ENCODE results near the gene LGALS7. TPM values are rescaled to one million over a fixed set of nuclear protein-coding genes. Genes with fewer than 3 reads are reported as not detected.

Gene LGALS7
- polyA plus RNA-seq, 1 donor from 2014 or later = not detected

GRCh38 chr19:38742296-38742695 is 31.0 kb downstream of the LGALS7 start:
- Histone ChIP-seq H3F3A (ENCODE audit: insufficient read depth, low read length, poor library complexity, severe bottlenecking) (no peaks in the 10 kb centered on the region), H3K27me3 (ENCODE audit: insufficient read depth, low read depth, low read length) (no peaks in the 10 kb centered on the region), H3K4me2 (ENCODE audit: low read length) (no peak overlapping the region), H3K9ac (ENCODE audit: low read length) (no peak overlapping the region), H3K79me2 (replicated peaks; ENCODE audit: insufficient read depth, low read length) (no peaks in the 10 kb centered on the region), H3K27ac (ENCODE audit: low read length) (no peak overlapping the region), H3K9me2 (ENCODE audit: insufficient read depth, low read length) (no peaks in the 10 kb centered on the region), H3K36me3 (ENCODE audit: insufficient read depth, low read length) (no peaks in the 10 kb centered on the region), H3K4me3 (ENCODE audit: low read length) (no peak overlapping the region), H2AFZ (ENCODE audit: low read depth, low read length) (no peak overlapping the region), H3K9me3 (ENCODE audit: low read length) (no peaks in the 10 kb centered on the region), H4K20me1 (ENCODE audit: insufficient read depth) (no peaks in the 10 kb centered on the region)
- TF ChIP-seq, protein P1, sequence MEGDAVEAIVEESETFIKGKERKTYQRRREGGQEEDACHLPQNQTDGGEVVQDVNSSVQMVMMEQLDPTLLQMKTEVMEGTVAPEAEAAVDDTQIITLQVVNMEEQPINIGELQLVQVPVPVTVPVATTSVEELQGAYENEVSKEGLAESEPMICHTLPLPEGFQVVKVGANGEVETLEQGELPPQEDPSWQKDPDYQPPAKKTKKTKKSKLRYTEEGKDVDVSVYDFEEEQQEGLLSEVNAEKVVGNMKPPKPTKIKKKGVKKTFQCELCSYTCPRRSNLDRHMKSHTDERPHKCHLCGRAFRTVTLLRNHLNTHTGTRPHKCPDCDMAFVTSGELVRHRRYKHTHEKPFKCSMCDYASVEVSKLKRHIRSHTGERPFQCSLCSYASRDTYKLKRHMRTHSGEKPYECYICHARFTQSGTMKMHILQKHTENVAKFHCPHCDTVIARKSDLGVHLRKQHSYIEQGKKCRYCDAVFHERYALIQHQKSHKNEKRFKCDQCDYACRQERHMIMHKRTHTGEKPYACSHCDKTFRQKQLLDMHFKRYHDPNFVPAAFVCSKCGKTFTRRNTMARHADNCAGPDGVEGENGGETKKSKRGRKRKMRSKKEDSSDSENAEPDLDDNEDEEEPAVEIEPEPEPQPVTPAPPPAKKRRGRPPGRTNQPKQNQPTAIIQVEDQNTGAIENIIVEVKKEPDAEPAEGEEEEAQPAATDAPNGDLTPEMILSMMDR (IDR thresholded peaks at IDR 0.05; ENCODE audit: poor library complexity, severe bottlenecking) = no peak
- TF ChIP-seq MXI1 (conservative IDR thresholded peaks at IDR 0.05; ENCODE audit: poor library complexity, severe bottlenecking) (no peak), EZH2 (IDR thresholded peaks at IDR 0.05; ENCODE audit: borderline replicate concordance, insufficient read depth, low read length, poor library complexity, severe bottlenecking) (no peak), POLR2AphosphoS5 (IDR thresholded peaks at IDR 0.05) (no peak), SMC3 (conservative IDR thresholded peaks at IDR 0.05; ENCODE audit: poor library complexity) (no peak), TAF1 (IDR thresholded peaks at IDR 0.05; ENCODE audit: low read depth) (no peak), RAD21 (conservative IDR thresholded peaks at IDR 0.05) (no peak), EP300 (conservative IDR thresholded peaks at IDR 0.05; ENCODE audit: poor library complexity, severe bottlenecking) (no peak)
- TF ChIP-seq, protein P2, sequence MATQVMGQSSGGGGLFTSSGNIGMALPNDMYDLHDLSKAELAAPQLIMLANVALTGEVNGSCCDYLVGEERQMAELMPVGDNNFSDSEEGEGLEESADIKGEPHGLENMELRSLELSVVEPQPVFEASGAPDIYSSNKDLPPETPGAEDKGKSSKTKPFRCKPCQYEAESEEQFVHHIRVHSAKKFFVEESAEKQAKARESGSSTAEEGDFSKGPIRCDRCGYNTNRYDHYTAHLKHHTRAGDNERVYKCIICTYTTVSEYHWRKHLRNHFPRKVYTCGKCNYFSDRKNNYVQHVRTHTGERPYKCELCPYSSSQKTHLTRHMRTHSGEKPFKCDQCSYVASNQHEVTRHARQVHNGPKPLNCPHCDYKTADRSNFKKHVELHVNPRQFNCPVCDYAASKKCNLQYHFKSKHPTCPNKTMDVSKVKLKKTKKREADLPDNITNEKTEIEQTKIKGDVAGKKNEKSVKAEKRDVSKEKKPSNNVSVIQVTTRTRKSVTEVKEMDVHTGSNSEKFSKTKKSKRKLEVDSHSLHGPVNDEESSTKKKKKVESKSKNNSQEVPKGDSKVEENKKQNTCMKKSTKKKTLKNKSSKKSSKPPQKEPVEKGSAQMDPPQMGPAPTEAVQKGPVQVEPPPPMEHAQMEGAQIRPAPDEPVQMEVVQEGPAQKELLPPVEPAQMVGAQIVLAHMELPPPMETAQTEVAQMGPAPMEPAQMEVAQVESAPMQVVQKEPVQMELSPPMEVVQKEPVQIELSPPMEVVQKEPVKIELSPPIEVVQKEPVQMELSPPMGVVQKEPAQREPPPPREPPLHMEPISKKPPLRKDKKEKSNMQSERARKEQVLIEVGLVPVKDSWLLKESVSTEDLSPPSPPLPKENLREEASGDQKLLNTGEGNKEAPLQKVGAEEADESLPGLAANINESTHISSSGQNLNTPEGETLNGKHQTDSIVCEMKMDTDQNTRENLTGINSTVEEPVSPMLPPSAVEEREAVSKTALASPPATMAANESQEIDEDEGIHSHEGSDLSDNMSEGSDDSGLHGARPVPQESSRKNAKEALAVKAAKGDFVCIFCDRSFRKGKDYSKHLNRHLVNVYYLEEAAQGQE (IDR thresholded peaks at IDR 0.05; ENCODE audit: borderline replicate concordance) = no peak

DNA sequence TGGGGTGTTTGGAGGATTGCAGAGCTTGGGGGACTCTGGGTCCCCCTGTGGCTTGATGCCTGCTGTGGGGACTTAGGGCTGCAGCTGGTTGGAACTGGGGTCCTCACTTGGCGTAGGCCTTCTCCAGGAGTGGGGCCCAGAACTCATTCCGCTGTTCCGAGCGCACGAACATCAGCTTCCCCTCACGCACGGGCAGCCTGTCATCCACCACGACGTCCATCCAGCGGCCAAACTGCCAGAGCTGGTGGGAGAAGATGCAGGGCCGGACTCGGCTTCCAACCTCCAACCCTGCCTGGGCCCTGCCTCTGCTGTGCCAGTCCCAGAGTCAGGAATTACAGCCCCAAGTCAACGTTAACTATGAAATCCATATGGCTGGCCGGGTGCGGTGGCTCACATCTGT is 31.6 kb downstream of the LGALS7 start:
- Histone ChIP-seq H3K9me2 (ENCODE audit: insufficient read depth, low read length) (no peaks in the 10 kb centered on the region), H3K27ac (ENCODE audit: low read length) (no peak overlapping the region), H4K20me1 (ENCODE audit: insufficient read depth) (no peaks in the 10 kb centered on the region), H3K4me2 (ENCODE audit: low read length) (no peak overlapping the region), H3K27me3 (ENCODE audit: insufficient read depth, low read depth, low read length) (peaks cover 4% of the 10 kb centered on the region), H3K9me3 (ENCODE audit: low read length) (no peaks in the 10 kb centered on the region), H3F3A (ENCODE audit: insufficient read depth, low read length, poor library complexity, severe bottlenecking) (no peaks in the 10 kb centered on the region), H2AFZ (ENCODE audit: low read depth, low read length) (no peak overlapping the region), H3K9ac (ENCODE audit: low read length) (no peak overlapping the region), H3K4me3 (ENCODE audit: low read length) (no peak overlapping the region), H3K36me3 (ENCODE audit: insufficient read depth, low read length) (no peaks in the 10 kb centered on the region), H3K79me2 (replicated peaks; ENCODE audit: insufficient read depth, low read length) (no peaks in the 10 kb centered on the region)
- TF ChIP-seq EP300 (conservative IDR thresholded peaks at IDR 0.05; ENCODE audit: poor library complexity, severe bottlenecking) (no peak), SMC3 (conservative IDR thresholded peaks at IDR 0.05; ENCODE audit: poor library complexity) (no peak), RAD21 (conservative IDR thresholded peaks at IDR 0.05) (no peak), TAF1 (IDR thresholded peaks at IDR 0.05; ENCODE audit: low read depth) (no peak), MXI1 (conservative IDR thresholded peaks at IDR 0.05; ENCODE audit: poor library complexity, severe bottlenecking) (no peak), EZH2 (IDR thresholded peaks at IDR 0.05; ENCODE audit: borderline replicate concordance, insufficient read depth, low read length, poor library complexity, severe bottlenecking) (no peak), POLR2AphosphoS5 (IDR thresholded peaks at IDR 0.05) (no peak)
- TF ChIP-seq, protein P2 (IDR thresholded peaks at IDR 0.05; ENCODE audit: borderline replicate concordance) = no peak
- TF ChIP-seq, protein P1 (IDR thresholded peaks at IDR 0.05; ENCODE audit: poor library complexity, severe bottlenecking) = no peak

Data from neural cell (in vitro differentiated cells).